Thoracic aorta (tissue), 2 donors: ENCODE data around the gene TOM1L2. TPM values are rescaled to one million over a fixed set of nuclear protein-coding genes. Genes with fewer than 3 reads are reported as not detected.

Experiments
- ATAC-seq: fragments of 150-250 bp; one replicate; pipeline ENCODE4 v1.8.0; 2017; ENCODE audit warnings: low read depth; ENCODE audit not compliant: insufficient number of reproducible peaks, low FRiP score
- DNase-seq: peaks from one replicate; pipeline ENCODE4 v3.0.0-alpha.2; 2020; ENCODE audit warnings: low spot score
- H3K27ac ChIP-seq, 2 donors: fragments of 200-600 bp; sonication (generic); 1 replicate in 1 of 2; 2 replicates in 1 of 2; pipeline ENCODE4 v1.5.1; 2016; ENCODE audit warnings: mild to moderate bottlenecking in 2 of 2, moderate library complexity in 2 of 2
- H3K27me3 ChIP-seq: fragments of 200-600 bp; sonication (generic); replicated peaks from 2 replicates; pipeline ENCODE4 v1.6.0; 2016; ENCODE audit warnings: mild to moderate bottlenecking; ENCODE audit not compliant: insufficient read depth
- H3K36me3 ChIP-seq: fragments of 200-600 bp; sonication (generic); one replicate; pipeline ENCODE4 v1.5.1; 2016
- H3K4me1 ChIP-seq, 2 donors: fragments of 200-600 bp; sonication (generic); 1 replicate in 1 of 2; 2 replicates in 1 of 2; pipeline versions ENCODE4 v1.5.1 to v1.6.0; 2016; ENCODE audit warnings: low read depth in 2 of 2, mild to moderate bottlenecking in 1 of 2; ENCODE audit not compliant: control insufficient read depth in 1 of 2
- H3K4me3 ChIP-seq: fragments of 200-600 bp; sonication (generic); 2 replicates; pipeline ENCODE4 v1.5.1; 2016; ENCODE audit warnings: mild to moderate bottlenecking
- H3K9me3 ChIP-seq: fragments of 200-600 bp; sonication (generic); 2 replicates; pipeline ENCODE4 v1.5.1; 2016
- CTCF ChIP-seq: fragments of 200-600 bp; sonication (generic); IDR thresholded peaks from one replicate; pipeline ENCODE4 v1.5.1; 2019; ENCODE audit warnings: antibody characterized with exemption
- total RNA-seq, 2 donors: library from RNA; depleted of rRNA; stranded (reverse); fragments of >200 nt; gene quantifications; one replicate each; pipeline versions ENCODE4 v1.1.0 to v1.2.3, GENCODE V29; 2016

Gene TOM1L2
- total RNA-seq, result 100 to 1,000 TPM in 1 of 2 donors, 10 to 100 TPM in 1; 63.4 to 185 TPM

DNA sequence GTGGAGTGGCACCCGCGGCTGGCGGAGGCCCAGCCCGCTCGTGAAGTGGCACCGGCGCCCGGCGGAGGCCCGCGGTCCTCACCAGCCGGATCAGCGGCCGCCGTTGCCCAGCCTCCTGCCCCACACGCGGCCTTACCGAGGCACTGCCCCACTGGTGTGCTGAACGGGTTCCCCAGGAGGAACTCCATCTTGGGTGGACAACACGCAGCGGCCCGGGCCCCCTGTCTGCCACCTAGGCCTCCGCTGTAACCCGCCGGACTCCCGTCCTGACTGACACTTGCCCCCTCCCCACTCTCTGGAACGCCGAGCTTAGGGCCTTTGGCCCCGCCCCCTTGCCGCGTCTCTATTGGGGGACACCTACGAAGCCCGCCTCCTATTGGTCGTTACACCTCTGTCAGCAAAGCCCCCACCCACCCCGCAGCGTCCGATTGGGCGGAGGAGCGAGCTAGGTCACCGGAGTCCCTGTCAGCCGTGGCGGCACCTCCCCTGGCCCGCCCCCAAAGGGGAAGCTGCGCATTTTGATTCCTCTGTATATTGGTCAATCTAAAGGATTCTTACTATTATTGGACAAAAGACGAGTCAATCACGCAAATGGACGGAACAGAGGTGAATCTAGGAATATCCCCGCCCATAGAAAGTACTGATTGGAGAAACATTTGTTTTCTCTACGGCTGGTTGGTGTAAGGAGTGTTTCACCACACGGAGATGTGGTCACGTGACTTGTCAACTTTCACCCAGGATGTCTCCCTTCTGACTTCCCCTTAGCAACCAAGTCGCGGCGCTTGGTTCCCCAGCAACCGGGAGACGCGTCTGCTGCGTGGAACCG is at the start of gene TOM1L2, which contains the start of gene DRC3:
TSS of gene TOM1L2 (minus strand) at position 275 of the 826 bp plus-strand sequence. CDS start at position 188, 87 bp downstream.
TSS of gene DRC3 (plus strand) at position 737 of the 826 bp plus-strand sequence. CDS start 4,737 bp downstream, outside the sequence.
- Histone ChIP-seq H3K27ac (peak within 1 kb of the TSS; percentile 83 to 89), H3K27me3 (no peaks in the 10 kb centered on the region), H3K36me3 (no peaks in the 10 kb centered on the region), H3K9me3 (no peaks in the 10 kb centered on the region), H3K4me1 (peaks cover 12 to 25% of the 10 kb centered on the region in 2 donors), H3K4me3 (peak within 1 kb of the TSS; percentile 86)
- peak; percentile 100 for DNase-seq
- peak; percentile 100 for ATAC-seq
- no peak for TF ChIP-seq CTCF

DNA sequence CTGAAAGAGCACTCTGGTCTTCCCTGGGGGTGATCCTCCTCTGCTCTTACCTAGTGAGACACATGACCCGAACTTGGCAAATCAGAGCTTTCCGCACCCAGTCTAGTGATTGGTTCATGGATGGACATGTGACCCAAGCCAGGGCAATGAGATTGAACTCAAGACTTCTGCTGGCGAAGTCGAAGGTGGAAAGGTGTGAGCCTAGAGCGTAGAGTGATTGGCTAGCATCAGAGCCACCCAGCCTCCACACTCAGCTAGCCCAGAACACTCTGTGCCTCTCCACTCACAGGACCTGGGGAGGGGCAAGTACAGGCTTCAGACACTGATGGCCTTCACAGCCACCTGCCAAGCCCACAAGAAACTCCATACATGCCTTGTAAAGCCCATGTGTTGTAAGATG is 49.2 kb upstream of the TOM1L2 start:
- no peak for TF ChIP-seq CTCF
- H3K27ac ChIP-seq, result no peak overlapping the region
- ATAC-seq (no peak), DNase-seq (no peak)
- peaks cover 10% of the 10 kb centered on the region for H3K36me3 ChIP-seq
- H3K9me3 ChIP-seq, result no peaks in the 10 kb centered on the region
- H3K4me1 ChIP-seq, result peaks cover 0 to 4% of the 10 kb centered on the region in 2 donors
- no peak overlapping the region for H3K4me3 ChIP-seq
- no peaks in the 10 kb centered on the region for H3K27me3 ChIP-seq

DNA sequence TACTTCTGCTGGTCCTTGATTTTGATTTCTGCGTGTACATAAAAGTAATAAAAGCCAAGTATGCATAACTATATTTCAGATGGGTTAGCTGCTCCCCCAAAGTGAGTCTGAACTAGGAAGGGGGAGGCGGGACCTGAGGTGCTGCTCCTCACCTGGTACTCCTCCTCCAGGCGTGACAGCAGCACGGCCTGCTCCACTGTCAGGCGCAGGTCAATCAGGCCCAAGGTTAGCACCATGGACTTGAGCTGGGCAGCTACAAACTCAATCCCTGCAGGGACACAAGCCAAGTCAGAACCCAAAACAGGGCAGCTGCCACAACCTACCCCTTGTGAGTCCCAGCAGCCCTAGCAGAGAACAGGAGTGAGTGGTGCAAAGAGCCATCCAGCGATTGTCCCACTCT is 48.8 kb upstream of the TOM1L2 start:
- TF ChIP-seq CTCF, result no peak
- H3K4me3 ChIP-seq, result no peak overlapping the region
- no peaks in the 10 kb centered on the region for H3K27me3 ChIP-seq
- H3K36me3 ChIP-seq, result peaks cover 10% of the 10 kb centered on the region
- no peak overlapping the region for H3K27ac ChIP-seq
- H3K4me1 ChIP-seq, result peaks cover 0 to 4% of the 10 kb centered on the region in 2 donors
- DNase-seq (no peak), ATAC-seq (no peak)
- no peaks in the 10 kb centered on the region for H3K9me3 ChIP-seq

- Histone ChIP-seq H3K27ac (no peak overlapping the region), H3K27me3 (no peaks in the 10 kb centered on the region), H3K36me3 (peaks cover 18% of the 10 kb centered on the region), H3K4me1 (peaks cover 0 to 4% of the 10 kb centered on the region in 2 donors), H3K4me3 (no peak overlapping the region), H3K9me3 (no peaks in the 10 kb centered on the region)
- ATAC-seq (no peak), DNase-seq (no peak)
- TF ChIP-seq CTCF, result no peak
These were observed 47.6 kb upstream of the TOM1L2 start for GRCh38 chr17:18019838-18020154.

GRCh38 chr17:18018411-18018921 is 46.3 kb upstream of the TOM1L2 start:
- H3K27me3 ChIP-seq, result no peaks in the 10 kb centered on the region
- peaks cover 0 to 4% of the 10 kb centered on the region in 2 donors for H3K4me1 ChIP-seq
- H3K36me3 ChIP-seq, result peaks cover 18% of the 10 kb centered on the region
- no peak for ATAC-seq
- no peak overlapping the region for H3K4me3 ChIP-seq
- no peaks in the 10 kb centered on the region for H3K9me3 ChIP-seq
- DNase-seq, result no peak
- no peak for TF ChIP-seq CTCF
- no peak overlapping the region for H3K27ac ChIP-seq
